Measurements from ENCODE around the gene RASSF7.

Gene RASSF7

DNA sequence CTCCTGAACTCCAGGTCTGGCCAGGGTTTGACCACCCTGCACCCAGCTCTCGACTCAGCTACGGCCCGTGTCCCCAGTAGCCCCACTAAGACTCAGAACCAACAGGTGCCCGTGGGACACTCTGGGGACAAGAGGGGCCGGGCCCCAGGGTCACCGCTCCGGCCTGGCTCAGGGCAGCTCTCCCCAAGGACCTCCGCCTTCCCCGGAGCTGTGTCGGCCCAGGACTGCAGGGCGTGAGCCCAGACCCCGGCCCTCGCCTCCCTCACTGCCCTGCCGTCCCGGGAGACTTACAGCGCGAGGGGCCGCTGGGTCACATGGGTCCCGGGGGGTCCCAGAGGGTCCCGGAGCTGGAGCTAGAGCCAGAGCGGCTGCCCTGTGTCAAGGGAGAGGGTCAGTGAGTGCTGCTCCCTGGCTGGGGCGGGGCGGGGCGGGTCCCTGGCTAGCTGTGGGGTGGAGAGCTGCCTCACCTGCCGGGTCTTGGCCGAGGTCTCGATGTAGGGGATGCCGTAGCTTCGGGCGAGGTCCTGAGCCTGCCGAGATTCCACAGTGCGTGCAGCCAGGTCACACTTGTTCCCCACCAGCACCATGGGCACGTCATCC lies 27.7 kb upstream of the RASSF7 start:
- DNase-seq: no peak

DNA sequence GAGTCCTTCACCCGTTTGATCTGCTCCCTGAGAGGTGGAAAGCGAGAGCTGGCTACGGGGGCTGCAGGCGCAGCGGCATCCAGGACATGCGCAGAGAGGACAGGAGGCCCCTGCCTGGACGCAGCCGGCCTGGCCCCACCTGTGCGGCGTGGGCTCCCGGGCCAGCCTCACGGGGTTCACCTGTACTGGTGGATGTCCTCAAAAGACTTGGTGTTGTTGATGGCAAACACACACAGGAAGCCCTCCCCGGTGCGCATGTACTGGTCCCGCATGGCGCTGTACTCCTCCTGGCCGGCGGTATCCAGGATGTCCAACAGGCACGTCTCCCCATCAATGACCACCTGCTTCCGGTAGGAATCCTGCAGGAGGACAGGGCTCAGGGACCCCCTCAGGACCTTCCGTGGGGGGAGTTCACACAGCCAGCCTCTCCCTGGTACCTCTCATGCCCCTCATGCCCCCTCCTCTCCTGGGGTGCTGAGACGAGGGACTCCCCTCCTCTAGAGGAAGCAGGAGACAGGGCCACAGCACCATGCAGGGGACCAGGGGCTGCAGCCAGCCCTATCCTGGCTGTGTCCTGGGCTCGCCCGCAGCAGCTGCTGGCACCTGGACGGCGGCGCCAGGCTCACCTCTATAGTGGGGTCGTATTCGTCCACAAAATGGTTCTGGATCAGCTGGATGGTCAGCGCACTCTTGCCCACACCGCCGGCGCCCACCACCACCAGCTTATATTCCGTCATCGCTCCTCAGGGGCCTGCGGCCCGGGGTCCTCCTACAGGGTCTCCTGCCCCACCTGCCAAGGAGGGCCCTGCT lies 27.0 kb upstream of the RASSF7 start:
- no peak for DNase-seq

- DNase-seq: no peak
Measured at GRCh38 chr11:534396-535209, 26.2 kb upstream of the RASSF7 start.

DNA sequence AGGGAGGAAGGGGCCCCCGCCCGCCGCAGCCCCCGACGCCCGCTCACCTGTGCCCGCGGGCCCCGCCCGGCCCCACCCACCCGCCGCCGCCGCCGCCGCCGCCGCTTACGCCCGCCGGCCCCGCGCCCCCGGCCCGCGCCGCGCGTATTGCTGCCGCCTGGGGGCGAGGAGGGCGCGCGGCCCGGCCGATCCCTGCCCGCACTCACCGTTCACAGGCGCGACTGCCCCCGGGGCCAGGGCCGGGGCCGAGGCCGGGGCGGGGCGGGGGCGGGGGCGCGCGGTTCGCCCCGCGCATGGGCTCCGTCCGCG lies 25.6 kb upstream of the RASSF7 start:
- no peak for DNase-seq

GRCh38 chr11:535519-536454 lies 25.0 kb upstream of the RASSF7 start, which contains the start of gene HRAS:
Gene HRAS (minus strand): TSS chr11:535576.
- peak; percentile 89 for DNase-seq

- DNase-seq: no peak
Measured at GRCh38 chr11:536841-537621, 23.7 kb upstream of the RASSF7 start, which contains the start of gene LRRC56. Gene LRRC56 (plus strand): TSS chr11:537527. CDS start chr11:540685, 3,158 bp downstream.

DNA sequence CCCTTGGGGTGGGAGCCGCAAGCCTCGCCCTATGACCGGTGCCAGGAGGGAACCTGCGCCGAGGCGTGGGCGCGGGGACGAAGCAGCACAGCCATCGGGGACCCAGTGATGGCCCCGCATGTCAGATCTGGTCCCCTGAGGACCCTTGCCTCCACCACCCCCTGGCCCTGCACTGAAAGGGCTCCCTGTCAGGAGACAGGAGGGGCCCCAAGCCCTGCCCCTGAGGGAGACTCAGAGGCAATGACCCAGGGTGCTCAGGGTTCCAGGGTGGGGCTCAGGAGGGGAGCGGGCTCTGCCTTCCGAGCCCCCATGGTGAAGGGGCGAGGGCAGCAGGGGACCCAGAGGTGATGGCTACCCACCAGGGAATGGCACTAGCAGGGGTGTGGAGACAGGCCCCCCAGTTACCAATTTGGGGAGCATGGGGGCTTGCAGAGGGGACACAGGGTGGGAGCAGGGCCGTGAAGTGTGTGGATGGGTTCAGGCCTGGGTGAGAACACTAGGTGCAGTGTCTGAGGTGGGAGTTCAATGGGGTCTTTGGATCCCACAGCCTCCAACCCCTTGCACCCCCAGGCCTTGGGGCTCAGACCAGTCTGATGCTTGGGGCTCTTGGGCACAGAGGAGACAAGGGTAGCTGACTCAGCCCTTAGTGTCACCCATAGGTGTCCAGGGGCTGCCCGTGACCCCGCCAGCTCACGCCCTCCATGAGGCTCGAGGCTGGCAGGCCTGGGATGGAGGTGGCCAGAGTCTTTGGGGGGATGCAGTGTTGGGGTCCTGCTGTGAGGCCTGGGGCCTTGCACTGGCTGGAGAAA lies 22.9 kb upstream of the RASSF7 start:
- DNase-seq: no peak

DNA sequence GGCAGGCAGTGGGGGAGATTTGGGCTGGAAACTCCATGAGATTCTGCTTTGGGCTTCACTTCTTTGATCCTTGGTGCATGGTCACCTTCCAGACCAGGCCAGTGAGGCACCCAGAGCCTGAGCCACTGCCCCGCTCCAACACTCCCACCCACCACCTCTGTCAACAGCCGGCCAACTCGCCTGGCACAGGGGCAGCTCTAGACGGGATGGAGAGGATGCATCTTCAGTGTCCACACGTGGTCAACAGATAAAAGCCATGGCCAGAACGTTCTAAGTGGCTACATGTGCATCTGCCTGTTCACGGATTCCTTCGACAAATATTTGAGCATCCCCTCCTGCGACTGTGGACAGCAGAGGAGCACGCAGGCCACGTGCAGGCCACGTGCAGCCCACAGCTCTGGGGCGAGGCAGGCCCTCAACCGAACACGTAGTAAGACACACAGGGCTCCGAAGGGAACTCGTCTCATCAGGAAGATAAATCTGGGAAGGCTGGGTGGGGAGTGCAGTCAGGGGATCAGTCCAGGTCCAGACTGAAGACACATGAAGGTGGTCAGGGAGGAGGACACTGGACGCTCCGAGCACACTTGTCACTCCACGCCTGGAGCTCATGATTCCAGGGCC lies 22.2 kb upstream of the RASSF7 start:
- no peak for DNase-seq

- no peak for DNase-seq
Measured at GRCh38 chr11:539971-540481, 20.7 kb upstream of the RASSF7 start.

DNA sequence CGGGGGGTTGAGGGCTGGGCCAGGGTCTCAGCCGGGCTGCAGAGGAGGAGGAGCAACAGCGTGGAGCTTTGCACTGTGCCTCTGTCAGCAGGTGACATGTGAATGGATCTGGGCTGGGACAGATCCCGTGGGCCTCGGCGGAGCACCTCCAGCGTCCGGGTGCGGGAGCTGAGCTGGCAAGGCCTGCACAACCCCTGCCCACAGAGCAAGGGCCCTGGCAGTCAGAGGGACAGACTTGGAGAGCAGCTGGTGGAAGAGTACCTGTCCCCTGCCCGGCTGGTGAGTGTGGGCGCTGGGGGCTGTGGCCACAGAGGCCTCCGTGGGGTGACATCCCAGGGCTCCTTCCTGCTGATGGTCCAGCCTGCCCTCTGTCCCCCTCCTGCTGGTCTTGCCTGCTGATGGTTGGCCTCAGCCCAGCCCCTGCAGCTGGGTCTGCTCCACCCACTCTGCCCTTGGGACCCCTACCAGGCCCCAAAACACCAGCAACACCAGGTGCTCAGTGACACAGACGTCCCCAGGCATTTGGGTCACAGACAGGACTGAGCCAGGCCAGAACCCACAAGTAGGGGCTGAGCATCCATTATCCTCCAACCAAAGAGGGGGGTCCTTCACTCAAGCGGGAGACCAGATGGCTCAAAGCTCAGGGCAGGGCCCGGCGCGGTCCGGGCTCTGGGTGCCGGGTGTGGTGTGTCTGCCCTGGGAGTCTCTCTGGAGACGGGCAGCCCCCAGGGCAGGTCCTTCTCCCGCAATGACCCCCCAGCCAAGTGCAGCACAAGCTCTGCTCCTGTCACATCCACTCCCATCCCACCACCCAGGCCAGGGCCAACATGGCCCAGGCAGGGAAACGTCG lies 20.0 kb upstream of the RASSF7 start:
- DNase-seq: no peak

DNA sequence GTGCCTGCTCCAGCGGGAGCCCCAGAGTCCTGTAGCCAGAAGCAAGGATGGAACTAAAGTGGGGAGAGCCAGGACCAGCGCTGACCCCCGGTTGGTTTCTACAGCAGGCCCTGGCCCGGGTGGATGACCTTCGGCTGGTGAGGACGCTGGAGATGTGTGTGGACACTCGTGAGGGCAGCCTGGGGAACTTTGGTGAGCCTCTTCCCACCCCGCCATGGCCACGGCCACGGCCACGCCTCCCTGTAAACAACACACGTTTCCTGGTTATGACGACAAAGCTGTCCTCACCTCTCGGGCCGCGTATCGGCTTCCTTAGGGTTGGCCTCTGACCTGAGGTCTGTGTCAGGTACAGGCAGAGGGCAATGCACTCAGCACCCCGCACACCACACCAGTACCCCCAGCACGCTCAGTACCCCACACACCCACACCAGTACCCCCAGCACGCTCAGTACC lies 19.3 kb upstream of the RASSF7 start:
- DNase-seq: no peak

GRCh38 chr11:544817-545166 lies 16.0 kb upstream of the RASSF7 start:
- DNase-seq: no peak

DNA sequence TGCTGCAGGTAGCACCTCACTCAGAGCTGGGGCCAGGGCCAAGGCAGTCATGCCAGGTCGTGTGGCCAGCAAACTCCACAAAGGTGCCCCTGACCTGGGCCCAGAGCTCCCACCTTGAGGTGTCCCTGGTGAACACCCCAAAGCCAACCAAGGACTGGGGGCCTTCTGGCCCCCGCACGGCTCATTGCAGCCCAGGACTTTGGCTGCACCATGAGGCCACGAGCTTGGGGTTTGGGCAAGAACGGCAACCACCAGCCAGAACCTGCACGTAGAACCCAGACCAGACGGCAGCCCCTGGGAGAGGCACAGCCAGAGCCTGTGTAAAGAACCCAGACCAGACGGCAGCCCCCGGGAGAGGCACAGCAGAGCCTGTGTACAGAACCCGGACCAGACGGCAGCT lies 15.6 kb upstream of the RASSF7 start:
- no peak for DNase-seq

- DNase-seq: no peak
Measured at GRCh38 chr11:548700-549603, 11.8 kb upstream of the RASSF7 start.

GRCh38 chr11:550021-550745 lies 10.6 kb upstream of the RASSF7 start:
- no peak for DNase-seq

GRCh38 chr11:550746-551085 lies 10.1 kb upstream of the RASSF7 start:
- no peak for DNase-seq

DNA sequence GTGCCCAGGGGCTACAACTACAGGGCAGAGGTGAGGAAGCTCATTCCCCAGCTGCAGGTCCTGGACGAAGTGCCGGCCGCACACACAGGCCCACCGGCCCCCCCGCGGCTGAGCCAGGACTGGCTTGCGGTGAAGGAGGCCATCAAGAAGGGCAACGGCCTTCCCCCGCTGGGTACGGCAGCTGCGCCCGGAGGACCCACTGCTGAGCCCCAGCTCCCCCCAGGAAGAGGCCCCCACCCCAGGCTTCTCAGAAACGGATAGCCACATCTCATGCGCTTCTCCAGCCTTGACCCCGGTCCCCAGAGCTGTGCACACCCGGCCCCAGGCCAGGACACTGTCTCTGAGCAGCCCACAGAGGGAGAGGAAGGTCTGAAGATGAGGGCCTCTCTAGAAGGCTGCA lies 9.6 kb upstream of the RASSF7 start:
- DNase-seq: no peak

DNA sequence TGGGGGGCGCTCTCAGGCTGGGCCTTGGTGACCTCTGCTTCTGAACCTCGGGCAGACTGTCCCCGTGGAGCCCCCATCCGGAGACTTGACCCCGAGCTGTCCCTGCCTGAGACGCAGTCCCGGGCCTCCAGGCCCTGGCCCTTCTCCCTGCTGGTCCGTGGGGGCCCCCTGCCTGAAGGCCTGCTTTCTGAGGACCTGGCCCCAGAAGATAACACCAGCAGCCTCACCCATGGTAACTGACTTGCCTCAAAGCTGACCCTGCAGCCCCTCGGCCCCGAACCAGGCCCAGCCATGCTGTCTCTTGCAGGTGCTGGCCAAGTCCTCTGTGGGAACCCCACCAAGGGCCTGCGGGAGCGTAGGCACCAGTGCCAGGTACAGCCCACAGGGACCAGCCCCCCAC lies 9.2 kb upstream of the RASSF7 start:
- DNase-seq: no peak

Measured in NK-92 treated with Interleukin-12 subunit alpha and Interleukin-12 subunit beta, amount 100 ng/mL, for 24 hours (cell line).